CD1c-positive myeloid dendritic cell (primary cell): ENCODE data around the gene FAM222B.
"Not testable (repeated sequence)": the region's sequence is repeated elsewhere in the genome, so short reads cannot be mapped to it uniquely, and the experiment has no call there.

Experiments used
- DNase-seq: peaks from one replicate; pipeline ENCODE4 v3.0.0-alpha.2; 2016; ENCODE audit errors: extremely low spot score

The FAM222B gene

DNA sequence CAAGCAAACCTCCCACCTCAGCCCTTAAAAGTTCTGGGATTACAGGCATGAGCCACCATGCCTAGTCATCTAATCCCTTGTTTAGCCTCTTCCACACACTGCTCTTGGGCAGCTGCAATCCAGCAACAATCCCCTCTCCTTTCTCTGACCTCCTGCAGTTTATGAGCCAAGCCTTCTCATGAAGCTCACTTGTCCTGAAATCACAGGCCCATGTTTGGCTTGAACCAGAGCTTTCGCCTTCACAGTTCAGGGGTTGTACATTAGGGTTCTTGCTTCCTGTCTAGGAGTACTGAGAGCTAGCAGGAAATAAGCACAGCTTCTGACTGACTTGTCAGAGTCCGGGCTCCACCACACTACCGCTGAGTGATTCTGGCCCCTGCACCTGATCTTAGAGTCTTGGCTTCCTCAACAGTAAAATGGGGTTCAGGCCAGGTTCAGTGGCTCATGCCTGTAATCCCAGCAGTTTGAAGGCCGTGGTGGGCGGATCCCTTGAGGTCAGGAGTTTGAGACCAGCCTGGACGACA, 28.5 kb upstream of the FAM222B start:
- no peak for DNase-seq

DNA sequence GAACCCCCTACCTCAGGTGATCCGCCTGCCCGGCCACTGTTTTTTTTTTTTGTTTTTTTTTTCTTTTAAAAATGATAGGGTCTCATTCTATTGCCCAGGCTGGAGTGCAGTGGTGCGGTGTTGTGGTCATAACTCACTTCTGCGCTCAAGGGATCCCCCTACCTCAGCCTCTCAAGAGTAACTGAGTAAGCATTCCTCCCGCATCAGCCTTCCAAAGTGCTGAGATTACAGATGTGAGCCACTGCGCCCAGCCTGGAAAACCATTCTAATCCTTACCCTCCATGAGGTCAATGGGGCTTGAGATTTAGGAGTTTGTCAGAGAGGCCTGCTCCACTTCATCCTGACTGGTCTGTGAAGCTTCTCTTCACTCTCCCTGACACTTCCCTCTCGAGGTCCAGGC, 24.7 kb upstream of the FAM222B start:
- DNase-seq, result no peak

DNA sequence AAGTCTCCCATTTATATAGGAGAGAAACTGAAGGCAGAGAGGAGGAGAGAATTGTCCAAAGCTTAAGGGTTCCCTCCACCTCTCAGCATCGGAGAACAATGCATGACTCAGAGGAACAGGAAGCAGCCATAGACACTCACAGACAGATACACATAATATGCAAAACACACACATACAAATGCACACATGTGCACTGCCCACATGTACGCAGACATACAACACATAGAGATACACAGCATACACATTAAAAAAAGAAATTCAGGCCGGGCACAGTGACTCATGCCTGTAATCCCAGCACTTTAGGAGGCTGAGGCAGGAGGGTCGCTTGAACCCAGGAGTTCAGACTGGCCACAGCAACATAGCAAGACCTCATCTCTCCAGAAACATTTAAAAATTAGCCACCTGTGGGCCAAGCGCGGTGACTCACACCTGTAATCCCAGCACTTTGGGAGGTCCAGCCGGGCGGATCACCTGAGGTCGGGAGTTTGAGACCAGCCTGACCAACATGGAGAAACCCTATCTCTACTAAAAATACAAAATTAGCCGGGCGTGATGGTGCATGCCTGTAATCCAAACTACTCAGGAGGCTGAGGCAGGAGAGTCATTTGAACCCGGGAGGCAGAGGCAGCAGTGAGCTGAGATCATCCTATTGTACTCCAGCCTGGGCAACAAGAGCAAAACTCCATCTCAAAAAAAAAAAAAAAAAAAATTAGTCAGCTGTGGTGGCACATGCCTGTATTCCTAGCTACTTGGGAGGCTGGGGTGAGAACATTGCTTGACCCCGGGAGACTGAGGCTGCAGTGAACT, 23.6 kb upstream of the FAM222B start:
- DNase-seq, result peak; percentile 9

- no peak for DNase-seq
Observed at GRCh38 chr17:28864991-28865849, 22.6 kb upstream of the FAM222B start.

GRCh38 chr17:28863953-28864352, 21.4 kb upstream of the FAM222B start:
- no peak for DNase-seq

DNA sequence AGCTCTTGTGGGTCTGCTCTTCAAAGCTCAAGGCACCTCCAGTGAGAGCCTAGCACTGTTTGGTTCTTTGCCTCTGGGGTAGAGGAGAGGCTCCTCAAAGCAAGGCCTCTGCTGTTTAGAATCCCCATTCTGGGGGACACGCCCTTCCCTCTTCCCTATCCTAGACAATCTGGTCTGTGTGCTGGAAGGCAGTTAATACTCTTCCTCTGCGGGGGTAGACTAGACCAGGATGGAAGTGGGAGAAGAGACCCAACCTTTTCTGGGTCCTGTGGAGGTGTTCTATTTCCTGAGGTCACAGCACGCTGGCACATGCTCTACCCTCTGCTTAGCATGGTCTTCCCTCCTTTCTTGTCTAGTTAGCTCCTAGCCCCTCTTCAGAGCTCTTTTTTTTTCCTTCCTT, 20.0 kb upstream of the FAM222B start:
- DNase-seq, result no peak

- no peak for DNase-seq
Observed at GRCh38 chr17:28861393-28862203, 19.0 kb upstream of the FAM222B start.

GRCh38 chr17:28860363-28860808, 17.8 kb upstream of the FAM222B start:
- no peak for DNase-seq

- no peak for DNase-seq
Observed at GRCh38 chr17:28858801-28859355, 16.3 kb upstream of the FAM222B start.

DNA sequence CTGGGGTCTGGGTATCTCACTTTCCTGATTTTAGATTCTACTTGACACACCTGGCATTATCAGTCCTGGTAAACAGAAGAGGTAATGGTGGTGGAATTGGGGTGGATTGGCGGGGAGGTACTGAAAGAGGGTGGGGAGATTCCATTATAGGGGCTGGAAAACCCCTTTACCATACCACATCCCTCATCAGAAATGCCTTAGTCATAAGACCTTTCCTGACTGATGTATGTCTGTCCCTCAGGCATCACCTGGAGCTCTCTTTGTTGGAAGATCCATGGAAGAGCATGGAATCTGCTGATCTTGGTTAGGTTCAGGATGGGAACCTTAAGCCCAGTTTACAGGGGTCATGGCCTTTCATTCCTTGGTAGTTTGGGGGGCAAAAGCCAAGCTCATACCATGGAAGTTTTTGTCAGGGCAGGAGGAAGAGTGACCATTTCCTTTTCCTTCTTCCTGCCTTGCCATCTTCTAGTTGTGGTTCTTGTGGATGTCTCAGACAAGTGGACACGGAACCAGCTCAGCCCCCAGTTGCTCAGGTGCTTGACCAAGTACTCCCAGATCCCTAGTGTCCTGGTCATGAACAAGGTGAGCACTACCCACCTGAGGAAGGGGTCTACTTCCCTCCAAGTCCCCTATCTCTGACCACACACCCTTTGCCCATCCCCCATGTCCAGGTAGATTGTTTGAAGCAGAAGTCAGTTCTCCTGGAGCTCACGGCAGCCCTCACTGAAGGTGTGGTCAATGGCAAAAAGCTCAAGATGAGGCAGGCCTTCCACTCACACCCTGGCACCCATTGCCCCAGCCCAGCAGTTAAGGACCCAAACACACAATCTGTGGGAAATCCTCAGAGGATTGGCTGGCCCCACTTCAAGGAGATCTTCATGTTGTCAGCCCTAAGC, 15.6 kb upstream of the FAM222B start:
- DNase-seq, result no peak

DNA sequence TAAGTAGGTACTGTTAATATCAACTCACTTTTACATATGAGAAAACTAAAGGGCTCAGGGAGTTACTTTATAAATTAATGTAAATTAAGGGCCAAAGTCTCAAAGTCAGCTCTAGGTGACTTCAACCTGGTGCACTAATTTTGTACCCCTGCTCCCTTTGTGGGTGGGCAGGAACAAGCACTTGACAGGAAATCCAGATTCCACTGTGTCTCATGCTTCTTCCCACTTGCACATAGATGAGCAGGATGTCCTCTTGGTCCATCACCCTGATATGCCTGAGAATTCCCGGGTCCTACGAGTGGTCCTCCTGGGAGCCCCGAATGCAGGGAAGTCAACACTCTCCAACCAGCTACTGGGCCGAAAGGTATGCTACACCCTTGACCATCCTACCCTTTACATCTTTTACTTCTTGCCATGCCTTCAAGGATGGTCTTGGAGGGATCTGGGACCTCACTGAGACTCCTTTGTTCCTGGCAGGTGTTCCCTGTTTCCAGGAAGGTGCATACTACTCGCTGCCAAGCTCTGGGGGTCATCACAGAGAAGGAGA, 13.5 kb upstream of the FAM222B start:
- no peak for DNase-seq

DNA sequence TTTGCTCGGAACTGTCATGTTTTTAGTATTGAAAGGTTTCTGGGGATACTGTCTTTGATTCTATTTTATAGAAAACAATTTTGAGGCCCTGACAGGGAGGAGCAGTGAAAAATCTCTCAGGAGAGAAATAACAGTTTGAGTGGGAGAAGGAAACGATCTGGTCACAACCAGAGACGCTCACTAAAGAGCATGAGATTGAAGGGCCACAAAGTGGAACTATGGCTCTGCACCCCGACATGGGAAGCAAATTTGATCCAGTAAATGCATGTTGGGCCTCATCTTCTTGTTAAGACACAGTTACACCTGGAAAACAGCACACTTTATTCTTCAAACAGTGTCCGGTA, 12.7 kb upstream of the FAM222B start:
- no peak for DNase-seq

- DNase-seq, result peak; percentile 92
Observed at GRCh38 chr17:28854457-28855335, 12.1 kb upstream of the FAM222B start, which contains the start of gene ERAL1. Gene ERAL1 (plus strand): TSS chr17:28855016. CDS start chr17:28855035, 19 bp downstream.

DNA sequence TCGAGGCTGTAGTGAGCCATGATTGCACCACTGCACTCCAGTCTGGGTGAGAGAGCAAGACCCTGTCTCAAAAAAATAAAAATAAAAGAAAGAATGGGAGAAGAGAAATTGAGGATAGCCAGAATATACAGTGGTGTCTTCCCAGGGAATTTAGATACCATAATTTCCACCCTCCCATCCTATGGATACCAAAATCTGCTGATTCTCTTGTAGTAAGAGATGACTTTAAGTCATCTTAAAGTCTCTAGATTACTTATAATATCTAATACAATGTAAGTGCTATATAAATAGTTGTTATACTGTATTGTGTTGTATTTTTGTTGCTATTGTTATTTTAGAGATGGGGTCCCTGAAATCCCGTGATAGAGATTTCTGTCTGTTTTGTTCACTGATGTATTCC, 10.7 kb upstream of the FAM222B start:
- DNase-seq, result no peak

- no peak for DNase-seq
Observed at GRCh38 chr17:28849281-28849680, 6.7 kb upstream of the FAM222B start.

DNA sequence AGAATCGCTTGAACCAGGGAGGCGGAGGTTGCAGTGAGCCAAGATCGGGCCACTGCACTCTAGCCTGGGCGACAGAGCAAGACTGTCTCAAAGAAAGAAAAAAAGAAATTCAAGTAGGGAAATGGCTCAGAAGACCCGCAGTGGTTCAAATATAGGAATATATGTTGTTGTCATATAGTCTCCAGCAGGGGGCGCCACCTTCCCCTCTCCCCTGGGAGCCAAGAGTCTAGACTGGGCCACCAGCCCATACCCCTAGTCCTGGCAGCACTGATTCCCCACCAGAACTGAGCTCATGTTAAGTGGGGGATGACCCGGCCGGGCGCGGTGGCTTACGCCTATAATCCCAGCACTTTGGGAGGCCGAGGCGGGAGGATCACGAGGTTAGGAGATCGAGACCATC, 6.1 kb upstream of the FAM222B start:
- DNase-seq, result peak; percentile 67

DNA sequence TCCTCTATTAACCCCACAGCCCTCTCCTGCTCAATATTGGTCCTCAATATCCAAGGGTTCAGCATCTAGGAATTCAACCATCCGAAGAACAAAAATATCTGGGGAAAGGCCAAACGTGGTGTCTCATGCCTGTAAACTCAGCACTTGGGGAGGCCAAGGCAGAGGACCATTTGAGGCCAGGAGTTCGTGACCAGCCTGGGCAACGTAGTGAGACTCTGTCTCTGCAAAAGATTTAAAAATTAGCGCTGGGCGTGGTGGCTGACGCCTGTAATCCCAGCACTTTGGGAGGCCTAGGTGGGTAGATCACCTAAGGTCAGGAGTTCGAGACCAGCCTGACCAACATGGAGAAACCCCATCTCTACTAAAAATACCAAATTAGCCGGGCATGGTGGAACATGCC, 4.1 kb upstream of the FAM222B start:
- not testable (repeated sequence) for DNase-seq

GRCh38 chr17:28846231-28846630, 3.6 kb upstream of the FAM222B start:
- no peak for DNase-seq

DNA sequence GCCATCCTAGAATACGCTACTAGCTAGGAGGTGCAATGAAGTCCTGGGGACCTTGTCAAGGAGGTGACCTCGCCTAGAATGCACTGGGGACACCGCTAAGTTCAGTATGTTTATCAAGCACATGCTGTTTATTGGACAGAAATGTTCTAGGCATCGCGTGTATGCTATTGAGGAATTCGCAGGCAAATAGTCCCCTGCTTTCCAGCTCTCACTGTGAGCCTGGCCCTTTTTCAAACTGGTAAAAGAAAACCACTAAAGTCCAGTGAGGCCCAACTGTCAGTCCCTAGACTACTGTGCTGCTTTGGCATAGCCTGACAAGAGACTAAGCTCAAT, 1.2 kb upstream of the FAM222B start:
- no peak for DNase-seq
